ENCODE measurements around the gene IQCE.

Gene IQCE

DNA sequence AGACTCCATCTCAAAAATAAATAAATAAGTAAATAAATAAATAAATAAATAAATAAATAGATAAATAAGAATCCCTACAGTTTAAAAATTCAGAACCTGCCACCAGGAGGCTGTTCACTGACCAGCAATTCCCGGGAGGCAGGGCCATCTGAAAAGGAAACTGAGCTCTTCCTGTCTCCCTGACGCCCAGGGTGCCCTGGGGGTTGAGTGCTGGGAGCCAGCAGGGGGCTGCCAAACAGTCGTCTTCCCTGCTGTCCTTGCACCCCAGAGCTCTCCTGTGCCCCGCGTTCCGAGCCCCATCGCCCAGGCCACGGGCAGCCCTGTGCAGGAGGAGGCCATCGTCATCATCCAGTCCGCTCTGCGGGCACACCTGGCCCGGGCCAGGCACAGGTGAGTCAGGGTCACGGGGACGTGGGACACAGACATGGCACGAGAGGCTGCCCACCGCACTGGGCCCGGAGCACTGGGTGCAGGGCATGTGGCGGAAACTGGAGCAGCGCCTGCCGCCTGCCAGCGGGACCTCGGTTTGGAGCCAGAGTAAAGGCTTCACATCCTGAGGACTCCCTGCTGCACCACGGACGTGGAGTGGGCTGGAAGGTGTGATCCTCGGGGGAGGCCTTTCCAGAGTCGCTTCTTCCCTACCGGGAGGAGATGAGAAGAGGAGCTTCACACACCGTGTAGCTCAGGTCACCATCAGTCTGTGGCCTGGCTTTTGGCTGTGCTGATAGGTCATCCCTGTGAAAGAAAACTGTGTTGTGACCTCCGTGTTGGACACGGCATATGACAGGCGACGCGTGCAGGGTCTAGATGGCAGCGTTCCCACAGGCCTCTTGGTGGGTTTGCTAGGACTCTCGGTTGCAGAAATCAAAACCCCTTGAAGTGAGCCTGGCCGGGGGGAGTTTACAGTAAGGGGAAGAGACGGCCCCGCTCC is 47.1 kb downstream of the IQCE start:
- no peak for ATAC-seq

DNA sequence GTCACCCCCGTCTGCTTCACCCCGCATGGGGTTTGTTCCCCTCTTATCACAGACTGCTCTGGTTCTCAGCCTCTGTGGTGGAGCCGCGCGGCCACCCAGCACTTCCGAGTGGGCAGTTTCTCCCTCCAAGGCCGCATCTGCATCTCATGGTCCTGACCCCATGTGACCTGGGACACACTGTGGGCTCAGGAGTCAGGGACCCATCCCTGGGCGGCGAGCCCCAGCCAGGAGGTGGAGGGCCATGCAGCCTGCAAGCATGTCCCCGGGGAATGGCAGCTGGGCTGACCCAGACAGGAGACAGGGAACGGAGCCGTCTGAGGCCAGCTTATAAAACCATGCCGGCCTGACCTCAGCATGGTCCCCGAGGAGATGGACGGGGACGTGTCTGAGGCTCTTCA is 47.8 kb downstream of the IQCE start:
- no peak for ATAC-seq
- TF ChIP-seq ZNF8 (CRISPR knock-in tag; IDR thresholded peaks at IDR 0.05) (no peak), ESRRG (CRISPR knock-in tag; IDR thresholded peaks at IDR 0.05) (no peak), TCF4 (CRISPR knock-in tag; IDR thresholded peaks at IDR 0.05; ENCODE audit: borderline replicate concordance) (no peak), ZNF565 (CRISPR knock-in tag; conservative IDR thresholded peaks at IDR 0.05; ENCODE audit: low read depth) (no peak), GLIS3 (CRISPR knock-in tag; IDR thresholded peaks at IDR 0.05) (no peak), ZFP3 (CRISPR knock-in tag; IDR thresholded peaks at IDR 0.05) (no peak), ZNF70 (CRISPR knock-in tag; IDR thresholded peaks at IDR 0.05) (no peak), CSRNP3 (CRISPR knock-in tag; IDR thresholded peaks at IDR 0.05) (no peak), TOX (CRISPR knock-in tag; IDR thresholded peaks at IDR 0.05; ENCODE audit: borderline replicate concordance) (no peak)
- TF ChIP-seq, protein P1, sequence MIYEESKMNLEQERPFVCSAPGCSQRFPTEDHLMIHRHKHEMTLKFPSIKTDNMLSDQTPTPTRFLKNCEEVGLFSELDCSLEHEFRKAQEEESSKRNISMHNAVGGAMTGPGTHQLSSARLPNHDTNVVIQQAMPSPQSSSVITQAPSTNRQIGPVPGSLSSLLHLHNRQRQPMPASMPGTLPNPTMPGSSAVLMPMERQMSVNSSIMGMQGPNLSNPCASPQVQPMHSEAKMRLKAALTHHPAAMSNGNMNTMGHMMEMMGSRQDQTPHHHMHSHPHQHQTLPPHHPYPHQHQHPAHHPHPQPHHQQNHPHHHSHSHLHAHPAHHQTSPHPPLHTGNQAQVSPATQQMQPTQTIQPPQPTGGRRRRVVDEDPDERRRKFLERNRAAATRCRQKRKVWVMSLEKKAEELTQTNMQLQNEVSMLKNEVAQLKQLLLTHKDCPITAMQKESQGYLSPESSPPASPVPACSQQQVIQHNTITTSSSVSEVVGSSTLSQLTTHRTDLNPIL (CRISPR knock-in tag; IDR thresholded peaks at IDR 0.05; ENCODE audit: low read depth), result no peak

More for the DNA sequence above, 47.1 kb downstream of the IQCE start:
- TF ChIP-seq POU6F1 (CRISPR knock-in tag; IDR thresholded peaks at IDR 0.05; ENCODE audit: borderline replicate concordance, low read depth) (no peak), SNAI2 (CRISPR knock-in tag; IDR thresholded peaks at IDR 0.05) (no peak), TCF4 (CRISPR knock-in tag; IDR thresholded peaks at IDR 0.05; ENCODE audit: borderline replicate concordance) (no peak), ZNF70 (CRISPR knock-in tag; IDR thresholded peaks at IDR 0.05) (no peak), ZC3H10 (CRISPR knock-in tag; IDR thresholded peaks at IDR 0.05) (no peak), CSDC2 (CRISPR knock-in tag; IDR thresholded peaks at IDR 0.05) (no peak), ZNF8 (CRISPR knock-in tag; IDR thresholded peaks at IDR 0.05) (no peak), OSR1 (CRISPR knock-in tag; IDR thresholded peaks at IDR 0.05) (no peak), ZFP30 (CRISPR knock-in tag; IDR thresholded peaks at IDR 0.05) (no peak), ZNF565 (CRISPR knock-in tag; conservative IDR thresholded peaks at IDR 0.05; ENCODE audit: low read depth) (no peak), GLIS3 (CRISPR knock-in tag; IDR thresholded peaks at IDR 0.05) (no peak), ESRRG (CRISPR knock-in tag; IDR thresholded peaks at IDR 0.05) (no peak), PPARA (CRISPR knock-in tag; IDR thresholded peaks at IDR 0.05; ENCODE audit: borderline replicate concordance) (no peak), BACH2 (CRISPR knock-in tag; IDR thresholded peaks at IDR 0.05; ENCODE audit: borderline replicate concordance) (no peak), ZFP3 (CRISPR knock-in tag; IDR thresholded peaks at IDR 0.05) (no peak), ISL1 (CRISPR knock-in tag; IDR thresholded peaks at IDR 0.05) (no peak)
- TF ChIP-seq, protein P1 (CRISPR knock-in tag; IDR thresholded peaks at IDR 0.05; ENCODE audit: low read depth), result no peak

DNA sequence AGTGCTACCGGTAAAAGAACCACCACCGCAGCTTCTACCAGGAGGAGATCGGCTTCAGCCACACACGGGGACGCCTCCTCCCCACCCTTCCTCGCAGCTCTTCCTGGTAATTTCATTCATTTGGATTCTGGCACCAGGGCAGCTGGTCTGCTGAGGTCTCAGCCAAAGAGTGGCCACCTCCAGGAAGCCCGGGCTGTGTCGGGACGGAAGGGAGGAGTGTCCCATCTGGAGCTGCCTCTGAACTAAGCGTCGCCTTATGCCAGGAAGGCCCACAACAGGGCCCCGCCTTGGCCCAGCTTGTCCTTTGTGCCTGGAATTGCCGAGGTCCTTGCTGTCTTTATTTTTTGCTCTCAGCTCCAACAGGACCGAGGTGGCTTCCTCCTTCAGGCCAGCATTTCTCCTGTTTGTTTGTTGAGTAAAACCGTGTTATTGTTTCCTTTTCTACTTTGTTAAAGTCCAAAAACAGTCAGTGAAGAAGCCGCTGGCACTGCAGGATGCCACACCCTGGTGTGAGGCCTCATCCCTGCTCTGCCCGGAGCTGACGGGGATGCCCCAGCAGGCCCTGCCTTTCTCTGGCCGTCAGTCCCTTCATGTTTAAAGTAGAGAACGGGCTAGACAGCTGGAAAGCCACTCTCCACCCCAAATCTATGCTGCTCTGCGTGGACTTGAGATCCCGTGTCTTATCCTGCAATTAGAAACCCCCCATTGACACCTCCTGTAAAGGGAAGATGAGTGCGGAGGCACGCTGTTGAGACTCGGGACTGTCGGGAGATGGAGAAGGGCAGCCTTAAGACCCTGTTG is 48.5 kb downstream of the IQCE start:
- TF ChIP-seq, protein P1 (CRISPR knock-in tag; IDR thresholded peaks at IDR 0.05; ENCODE audit: low read depth), result no peak
- TF ChIP-seq TOX (CRISPR knock-in tag; IDR thresholded peaks at IDR 0.05; ENCODE audit: borderline replicate concordance) (no peak), RARB (CRISPR knock-in tag; IDR thresholded peaks at IDR 0.05) (no peak), SNAI2 (CRISPR knock-in tag; IDR thresholded peaks at IDR 0.05) (no peak), ARNTL (CRISPR knock-in tag; IDR thresholded peaks at IDR 0.05; ENCODE audit: borderline replicate concordance, low read depth) (no peak), ZC3H10 (CRISPR knock-in tag; IDR thresholded peaks at IDR 0.05) (no peak), ZFP30 (CRISPR knock-in tag; IDR thresholded peaks at IDR 0.05) (no peak), ZNF8 (CRISPR knock-in tag; IDR thresholded peaks at IDR 0.05) (no peak), TCF4 (CRISPR knock-in tag; IDR thresholded peaks at IDR 0.05; ENCODE audit: borderline replicate concordance) (no peak), ZNF70 (CRISPR knock-in tag; IDR thresholded peaks at IDR 0.05) (no peak), GLIS3 (CRISPR knock-in tag; IDR thresholded peaks at IDR 0.05) (no peak)
- TF ChIP-seq, protein P2, sequence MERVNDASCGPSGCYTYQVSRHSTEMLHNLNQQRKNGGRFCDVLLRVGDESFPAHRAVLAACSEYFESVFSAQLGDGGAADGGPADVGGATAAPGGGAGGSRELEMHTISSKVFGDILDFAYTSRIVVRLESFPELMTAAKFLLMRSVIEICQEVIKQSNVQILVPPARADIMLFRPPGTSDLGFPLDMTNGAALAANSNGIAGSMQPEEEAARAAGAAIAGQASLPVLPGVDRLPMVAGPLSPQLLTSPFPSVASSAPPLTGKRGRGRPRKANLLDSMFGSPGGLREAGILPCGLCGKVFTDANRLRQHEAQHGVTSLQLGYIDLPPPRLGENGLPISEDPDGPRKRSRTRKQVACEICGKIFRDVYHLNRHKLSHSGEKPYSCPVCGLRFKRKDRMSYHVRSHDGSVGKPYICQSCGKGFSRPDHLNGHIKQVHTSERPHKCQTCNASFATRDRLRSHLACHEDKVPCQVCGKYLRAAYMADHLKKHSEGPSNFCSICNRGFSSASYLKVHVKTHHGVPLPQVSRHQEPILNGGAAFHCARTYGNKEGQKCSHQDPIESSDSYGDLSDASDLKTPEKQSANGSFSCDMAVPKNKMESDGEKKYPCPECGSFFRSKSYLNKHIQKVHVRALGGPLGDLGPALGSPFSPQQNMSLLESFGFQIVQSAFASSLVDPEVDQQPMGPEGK (CRISPR knock-in tag; IDR thresholded peaks at IDR 0.05; ENCODE audit: borderline replicate concordance), result no peak
- no peak for ATAC-seq
